Measurements from ENCODE around the gene DNM1.

DNM1 gene

DNA sequence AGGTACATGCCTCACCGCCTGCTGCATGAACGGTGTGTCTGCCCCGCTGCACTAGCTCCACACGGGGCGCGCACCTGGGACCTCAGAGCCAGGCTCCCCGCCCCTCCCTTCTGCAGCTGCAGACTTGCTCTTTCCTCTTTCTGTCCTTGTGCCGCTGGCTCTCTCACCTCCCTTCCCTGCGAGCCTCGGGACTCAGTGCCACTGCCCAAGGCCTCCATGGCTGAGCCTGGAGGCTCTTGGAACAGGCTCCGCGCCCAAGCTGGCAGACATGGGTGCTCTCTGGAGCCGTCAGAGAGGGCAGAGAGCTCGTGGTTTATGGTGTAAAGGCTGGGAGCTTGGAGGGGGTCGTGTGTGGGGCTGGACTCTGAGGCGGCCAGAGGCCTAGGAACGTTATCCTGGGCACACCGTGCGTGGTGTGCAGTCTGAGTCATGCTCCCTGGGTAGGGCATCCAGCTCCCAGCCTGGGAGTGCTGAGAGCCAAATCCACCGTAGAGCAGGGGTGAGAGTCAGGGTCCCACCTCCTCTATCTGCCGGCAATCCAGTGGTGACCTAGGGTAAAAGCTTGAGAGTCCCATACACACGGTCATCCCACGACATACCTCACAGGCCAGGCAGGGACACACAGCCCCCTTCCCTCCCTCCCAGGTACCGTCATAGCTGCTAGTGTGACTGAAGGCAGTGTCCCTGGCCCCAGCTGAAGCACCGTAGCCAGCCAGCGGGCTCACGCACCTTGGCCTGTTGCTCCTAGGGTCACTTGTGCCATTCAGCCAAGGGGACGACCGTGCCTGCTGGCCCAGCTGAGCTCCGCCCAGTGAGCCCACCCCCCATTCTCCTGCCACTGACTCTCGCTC, 50.2 kb downstream of the DNM1 start:
- peaks cover 3% of the 10 kb centered on the region for H3K4me1 ChIP-seq (ENCODE audit: control insufficient read depth, insufficient read depth, low read length)
- H3K27me3 ChIP-seq (ENCODE audit: control insufficient read depth, insufficient read depth, low read length) = no peaks in the 10 kb centered on the region
- no CpG with 5 or more reads among the region's 31 CpGs for WGBS (ENCODE audit: insufficient coverage, insufficient read length)
- no peak overlapping the region for H3K27ac ChIP-seq (ENCODE audit: low read length)
- no peak overlapping the region for H3K4me3 ChIP-seq (ENCODE audit: low read length)
- peaks cover 10% of the 10 kb centered on the region for H3K36me3 ChIP-seq (ENCODE audit: control insufficient read depth, insufficient read depth, low read length)
- no peaks in the 10 kb centered on the region for H3K9me3 ChIP-seq (ENCODE audit: control insufficient read depth, insufficient read depth, low read length)
- no peak for DNase-seq (ENCODE audit: low read depth, low spot score)

DNA sequence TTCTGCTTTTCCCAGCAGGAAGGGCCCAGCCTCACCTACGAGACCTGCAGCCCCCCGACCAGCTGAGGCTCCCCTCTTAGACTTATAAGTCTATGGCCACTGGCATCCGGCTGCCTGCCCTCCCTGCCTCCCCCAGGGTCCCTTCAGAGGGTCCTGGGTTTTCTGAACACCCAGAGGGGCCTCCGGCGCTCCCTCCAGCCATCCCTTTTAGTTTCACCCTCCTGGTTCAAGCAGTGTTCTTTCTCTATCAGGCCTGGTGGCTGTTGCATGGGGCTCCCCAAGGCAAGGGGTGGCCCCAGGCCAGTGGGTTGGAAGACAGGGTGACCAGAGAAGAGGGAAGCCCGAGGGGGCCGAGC, 50.8 kb downstream of the DNM1 start:
- DNase-seq (ENCODE audit: low read depth, low spot score) = no peak
- H3K36me3 ChIP-seq (ENCODE audit: control insufficient read depth, insufficient read depth, low read length) = peaks cover 10% of the 10 kb centered on the region
- WGBS (ENCODE audit: insufficient coverage, insufficient read length) = no CpG with 5 or more reads among the region's 7 CpGs
- no peak overlapping the region for H3K27ac ChIP-seq (ENCODE audit: low read length)
- H3K27me3 ChIP-seq (ENCODE audit: control insufficient read depth, insufficient read depth, low read length) = no peaks in the 10 kb centered on the region
- H3K9me3 ChIP-seq (ENCODE audit: control insufficient read depth, insufficient read depth, low read length) = no peaks in the 10 kb centered on the region
- H3K4me3 ChIP-seq (ENCODE audit: low read length) = no peak overlapping the region
- peaks cover 3% of the 10 kb centered on the region for H3K4me1 ChIP-seq (ENCODE audit: control insufficient read depth, insufficient read depth, low read length)

DNA sequence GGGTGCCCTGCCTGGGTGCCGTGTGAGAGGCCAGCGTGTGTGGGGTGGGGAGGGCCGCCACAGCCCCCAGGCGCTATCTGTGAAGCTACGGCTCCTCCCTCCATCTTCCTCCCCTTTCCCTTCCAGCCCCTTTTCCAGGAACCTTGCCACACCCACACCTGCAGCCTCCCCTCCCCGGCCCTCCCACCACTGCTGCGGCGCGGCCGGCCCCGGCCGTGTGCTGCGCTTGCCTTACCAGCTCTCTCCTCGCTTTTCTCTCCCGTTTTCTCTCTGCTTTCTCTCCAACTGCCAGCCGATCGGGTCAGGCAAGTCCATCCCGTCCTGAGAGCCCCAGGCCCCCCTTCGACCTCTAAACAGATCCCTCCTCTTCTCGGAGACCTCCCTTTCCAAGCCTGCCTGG, 51.2 kb downstream of the DNM1 start:
- no peak overlapping the region for H3K27ac ChIP-seq (ENCODE audit: low read length)
- DNase-seq (ENCODE audit: low read depth, low spot score) = no peak
- no CpG with 5 or more reads among the region's 20 CpGs for WGBS (ENCODE audit: insufficient coverage, insufficient read length)

DNA sequence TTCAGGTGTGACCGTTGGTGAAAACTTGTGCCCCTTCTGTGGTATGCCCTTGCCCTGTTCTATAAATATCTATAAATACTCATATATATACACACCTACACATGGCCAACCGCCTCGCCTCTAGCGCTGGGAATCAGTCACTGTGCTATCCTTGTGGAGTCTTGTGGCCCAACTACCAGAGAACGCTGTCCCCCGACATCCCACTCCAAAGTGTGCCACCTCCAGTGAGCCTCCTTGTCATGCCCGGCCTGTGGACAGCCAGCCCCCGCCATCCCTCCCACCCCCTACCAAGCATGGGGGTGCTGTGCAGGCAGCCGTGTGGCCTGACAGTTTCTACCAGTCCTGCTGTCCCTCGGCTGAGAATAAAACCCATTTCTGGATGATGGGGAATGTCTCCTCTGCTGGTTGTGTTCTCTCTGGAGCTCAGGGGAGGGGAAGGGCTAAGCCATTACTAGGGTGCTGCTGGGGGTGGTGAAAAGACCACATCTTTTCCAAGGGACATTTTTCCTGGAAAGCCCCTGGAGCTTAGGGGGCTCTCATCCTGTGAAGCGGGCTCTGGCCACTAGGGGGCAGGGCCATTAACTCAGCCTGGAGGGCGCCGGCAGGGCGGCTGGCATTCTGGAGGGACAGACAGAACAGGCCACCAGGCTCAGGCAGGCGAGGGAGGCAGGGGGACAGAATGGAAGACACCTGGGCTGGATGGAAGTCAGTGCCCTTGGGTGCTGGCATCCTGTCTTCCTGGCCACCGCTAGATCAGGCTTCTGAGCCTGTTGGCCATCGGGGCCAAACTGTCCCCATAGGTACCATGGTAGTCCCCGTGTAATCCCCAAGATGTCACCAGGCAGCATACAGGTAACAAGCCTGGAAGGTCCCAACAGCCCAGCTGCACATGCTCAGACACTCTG, 51.9 kb downstream of the DNM1 start:
- no peak for DNase-seq (ENCODE audit: low read depth, low spot score)
- Histone ChIP-seq H3K9me3 (ENCODE audit: control insufficient read depth, insufficient read depth, low read length) (no peaks in the 10 kb centered on the region), H3K4me1 (ENCODE audit: control insufficient read depth, insufficient read depth, low read length) (peaks cover 3% of the 10 kb centered on the region), H3K4me3 (ENCODE audit: low read length) (no peak overlapping the region), H3K36me3 (ENCODE audit: control insufficient read depth, insufficient read depth, low read length) (peaks cover 13% of the 10 kb centered on the region), H3K27ac (ENCODE audit: low read length) (no peak overlapping the region), H3K27me3 (ENCODE audit: control insufficient read depth, insufficient read depth, low read length) (no peaks in the 10 kb centered on the region)
- WGBS (ENCODE audit: insufficient coverage, insufficient read length) = no CpG with 5 or more reads among the region's 18 CpGs

More for the DNA sequence above, 51.2 kb downstream of the DNM1 start:
- no peaks in the 10 kb centered on the region for H3K27me3 ChIP-seq (ENCODE audit: control insufficient read depth, insufficient read depth, low read length)
- peaks cover 10% of the 10 kb centered on the region for H3K36me3 ChIP-seq (ENCODE audit: control insufficient read depth, insufficient read depth, low read length)
- peaks cover 3% of the 10 kb centered on the region for H3K4me1 ChIP-seq (ENCODE audit: control insufficient read depth, insufficient read depth, low read length)
- no peaks in the 10 kb centered on the region for H3K9me3 ChIP-seq (ENCODE audit: control insufficient read depth, insufficient read depth, low read length)
- H3K4me3 ChIP-seq (ENCODE audit: low read length) = no peak overlapping the region

DNA sequence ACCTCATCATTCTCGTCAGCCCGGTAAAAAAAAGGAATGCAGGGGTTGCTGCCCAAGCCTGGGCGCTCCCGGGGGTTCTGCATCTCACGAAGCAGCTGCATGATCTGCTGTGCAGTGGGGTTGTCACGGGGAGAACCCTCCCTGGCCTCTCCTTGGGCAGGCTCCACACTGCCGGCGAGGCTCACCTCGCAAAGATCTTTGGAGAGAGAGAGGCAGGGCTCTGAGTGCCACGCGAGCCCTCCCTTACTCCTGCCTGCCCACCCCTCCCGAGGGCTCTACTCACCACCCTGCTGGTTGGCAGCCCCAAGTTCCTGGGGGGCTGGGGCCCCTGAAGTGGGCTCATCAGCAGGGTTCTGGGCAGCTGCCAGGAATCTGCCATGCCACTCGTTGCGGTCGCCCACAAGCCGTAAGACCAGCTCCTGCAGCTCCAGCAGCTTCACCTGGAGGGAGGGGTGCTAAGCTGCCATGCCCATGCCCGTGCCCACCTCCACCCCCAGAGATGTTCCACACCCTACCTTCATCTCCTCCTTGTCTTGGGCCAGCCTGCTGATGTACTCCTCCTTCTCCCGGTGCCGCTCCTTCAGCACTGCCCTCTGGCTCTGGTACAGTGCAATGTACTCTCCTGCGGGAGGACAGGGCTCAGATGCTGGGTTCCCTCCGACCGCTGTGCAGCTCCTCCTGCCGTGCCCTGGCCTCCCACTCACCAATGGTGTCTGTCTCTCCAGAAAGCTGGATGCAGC, 54.1 kb downstream of the DNM1 start:
- Histone ChIP-seq H3K4me1 (ENCODE audit: control insufficient read depth, insufficient read depth, low read length) (no peaks in the 10 kb centered on the region), H3K36me3 (ENCODE audit: control insufficient read depth, insufficient read depth, low read length) (peaks cover 20% of the 10 kb centered on the region), H3K4me3 (ENCODE audit: low read length) (no peak overlapping the region), H3K9me3 (ENCODE audit: control insufficient read depth, insufficient read depth, low read length) (no peaks in the 10 kb centered on the region), H3K27ac (ENCODE audit: low read length) (no peak overlapping the region), H3K27me3 (ENCODE audit: control insufficient read depth, insufficient read depth, low read length) (no peaks in the 10 kb centered on the region)
- DNase-seq (ENCODE audit: low read depth, low spot score) = no peak
- no CpG with 5 or more reads among the region's 23 CpGs for WGBS (ENCODE audit: insufficient coverage, insufficient read length)

DNA sequence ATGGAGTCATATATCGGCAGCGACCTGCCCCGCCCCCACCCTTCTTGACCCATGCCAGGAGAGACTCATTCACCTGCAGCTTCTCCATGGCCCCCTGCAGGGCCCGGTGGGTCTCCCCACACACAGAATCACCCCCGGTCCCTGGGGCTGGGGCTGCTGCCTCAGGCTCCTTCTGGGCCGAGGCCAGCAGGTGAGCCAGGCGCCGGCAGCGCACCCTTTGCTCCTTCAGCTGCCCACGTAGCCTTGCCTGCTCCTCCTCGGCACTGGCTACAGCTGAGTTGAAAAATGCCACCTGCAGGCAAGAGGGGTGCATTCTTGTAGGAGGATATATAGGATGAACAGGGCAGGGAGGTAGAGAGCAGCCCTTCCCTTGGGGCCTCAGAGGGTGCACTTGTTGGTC, 54.7 kb downstream of the DNM1 start:
- WGBS (ENCODE audit: insufficient coverage, insufficient read length) = no CpG with 5 or more reads among the region's 11 CpGs
- Histone ChIP-seq H3K27me3 (ENCODE audit: control insufficient read depth, insufficient read depth, low read length) (no peaks in the 10 kb centered on the region), H3K4me3 (ENCODE audit: low read length) (no peak overlapping the region), H3K27ac (ENCODE audit: low read length) (no peak overlapping the region), H3K9me3 (ENCODE audit: control insufficient read depth, insufficient read depth, low read length) (no peaks in the 10 kb centered on the region), H3K4me1 (ENCODE audit: control insufficient read depth, insufficient read depth, low read length) (no peaks in the 10 kb centered on the region), H3K36me3 (ENCODE audit: control insufficient read depth, insufficient read depth, low read length) (peaks cover 17% of the 10 kb centered on the region)
- no peak for DNase-seq (ENCODE audit: low read depth, low spot score)

DNA sequence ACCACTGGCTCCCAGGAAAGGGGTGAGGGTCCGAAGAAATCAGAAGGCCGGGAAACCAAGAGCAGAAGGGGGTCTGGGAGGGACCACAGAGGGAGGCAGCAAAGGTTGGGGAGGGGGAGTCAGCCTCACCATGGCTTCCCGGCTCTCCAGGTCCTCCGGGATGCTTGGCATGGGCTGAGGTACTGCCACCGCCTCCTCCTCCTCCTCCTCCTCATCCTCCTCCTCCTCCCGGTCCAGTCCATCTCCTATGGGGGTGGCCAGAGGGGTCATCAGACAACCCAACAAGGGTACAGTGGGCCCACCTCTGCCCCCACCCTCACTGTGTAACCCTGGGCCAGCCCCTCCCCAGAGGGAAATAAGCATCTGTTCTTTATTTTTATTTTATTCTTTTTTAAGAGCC, 55.1 kb downstream of the DNM1 start:
- no peaks in the 10 kb centered on the region for H3K27me3 ChIP-seq (ENCODE audit: control insufficient read depth, insufficient read depth, low read length)
- H3K27ac ChIP-seq (ENCODE audit: low read length) = no peak overlapping the region
- no peaks in the 10 kb centered on the region for H3K4me1 ChIP-seq (ENCODE audit: control insufficient read depth, insufficient read depth, low read length)
- H3K4me3 ChIP-seq (ENCODE audit: low read length) = no peak overlapping the region
- no peak for DNase-seq (ENCODE audit: low read depth, low spot score)
- no peaks in the 10 kb centered on the region for H3K9me3 ChIP-seq (ENCODE audit: control insufficient read depth, insufficient read depth, low read length)
- peaks cover 16% of the 10 kb centered on the region for H3K36me3 ChIP-seq (ENCODE audit: control insufficient read depth, insufficient read depth, low read length)
- WGBS (ENCODE audit: insufficient coverage, insufficient read length) = no CpG with 5 or more reads among the region's 6 CpGs

DNA sequence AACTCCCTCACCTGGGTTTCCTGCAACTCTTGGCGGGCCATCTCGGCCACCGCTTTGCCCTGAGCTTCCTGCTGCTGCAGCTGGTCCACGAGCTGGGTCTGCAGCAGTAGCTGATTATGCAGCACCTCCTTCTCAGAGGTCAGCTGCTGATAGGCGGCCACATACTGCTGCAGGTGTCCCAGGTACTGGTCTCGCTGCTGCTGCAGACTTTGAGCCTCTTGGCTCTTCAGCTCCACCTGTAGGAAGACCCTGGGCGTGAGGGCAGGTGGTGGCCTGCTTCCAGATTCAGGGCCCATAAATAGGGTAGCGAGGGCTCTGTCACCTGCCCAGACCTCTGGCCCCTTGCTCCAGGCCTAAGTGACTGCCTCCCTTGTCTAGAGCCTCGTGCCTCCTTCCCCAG, 56.0 kb downstream of the DNM1 start:
- no peak for DNase-seq (ENCODE audit: low read depth, low spot score)
- Histone ChIP-seq H3K4me1 (ENCODE audit: control insufficient read depth, insufficient read depth, low read length) (no peaks in the 10 kb centered on the region), H3K9me3 (ENCODE audit: control insufficient read depth, insufficient read depth, low read length) (no peaks in the 10 kb centered on the region), H3K27me3 (ENCODE audit: control insufficient read depth, insufficient read depth, low read length) (no peaks in the 10 kb centered on the region), H3K27ac (ENCODE audit: low read length) (no peak overlapping the region), H3K4me3 (ENCODE audit: low read length) (no peak overlapping the region), H3K36me3 (ENCODE audit: control insufficient read depth, insufficient read depth, low read length) (peaks cover 16% of the 10 kb centered on the region)
- no CpG with 5 or more reads among the region's 9 CpGs for WGBS (ENCODE audit: insufficient coverage, insufficient read length)

DNA sequence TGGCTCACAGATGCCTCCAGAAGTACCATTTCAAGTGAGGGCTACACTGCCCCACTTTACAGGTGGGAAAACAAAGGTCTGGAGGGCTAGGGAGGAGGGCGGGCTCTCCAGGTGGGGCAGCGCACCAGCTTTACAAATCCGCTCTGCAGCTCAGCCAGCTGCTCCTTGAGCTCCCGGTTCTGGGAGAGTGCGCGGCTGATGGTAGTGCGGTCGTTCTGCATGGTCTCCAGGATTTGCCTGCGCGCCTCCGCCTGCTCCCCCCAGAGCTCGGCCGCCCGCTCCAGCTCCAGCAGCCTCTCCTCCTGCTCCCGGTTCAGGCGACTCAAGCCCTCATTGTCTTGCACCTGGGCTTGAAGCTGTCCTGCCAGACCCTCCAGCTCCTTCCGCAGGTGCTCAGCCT, 57.2 kb downstream of the DNM1 start:
- no peak overlapping the region for H3K4me3 ChIP-seq (ENCODE audit: low read length)
- H3K9me3 ChIP-seq (ENCODE audit: control insufficient read depth, insufficient read depth, low read length) = no peaks in the 10 kb centered on the region
- H3K27me3 ChIP-seq (ENCODE audit: control insufficient read depth, insufficient read depth, low read length) = no peaks in the 10 kb centered on the region
- DNase-seq (ENCODE audit: low read depth, low spot score) = no peak
- H3K27ac ChIP-seq (ENCODE audit: low read length) = no peak overlapping the region
- no peaks in the 10 kb centered on the region for H3K4me1 ChIP-seq (ENCODE audit: control insufficient read depth, insufficient read depth, low read length)
- H3K36me3 ChIP-seq (ENCODE audit: control insufficient read depth, insufficient read depth, low read length) = peaks cover 20% of the 10 kb centered on the region
- WGBS (ENCODE audit: insufficient coverage, insufficient read length) = no CpG with 5 or more reads among the region's 17 CpGs

DNA sequence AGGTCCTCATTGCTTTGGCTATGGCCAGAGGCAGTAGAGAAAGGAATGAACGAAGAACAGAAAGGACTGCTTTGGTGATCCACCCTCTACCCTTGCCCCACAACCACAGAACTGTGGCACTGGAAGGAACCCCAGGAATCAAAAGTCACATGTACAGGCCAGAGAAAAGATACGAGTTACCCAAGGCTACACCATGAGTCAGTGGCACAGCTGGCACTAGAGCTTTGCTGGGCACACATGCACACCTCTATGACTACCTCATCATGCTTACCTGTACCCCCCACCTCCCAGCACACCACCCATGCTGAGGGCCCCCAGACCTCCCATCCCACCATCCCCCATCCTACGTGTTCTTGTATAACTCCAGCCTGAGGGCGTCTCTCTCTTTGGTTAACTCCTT, 59.5 kb downstream of the DNM1 start:
- no peaks in the 10 kb centered on the region for H3K4me1 ChIP-seq (ENCODE audit: control insufficient read depth, insufficient read depth, low read length)
- WGBS (ENCODE audit: insufficient coverage, insufficient read length) = no CpG with 5 or more reads among the region's 4 CpGs

More for the DNA sequence above, 59.5 kb downstream of the DNM1 start:
- Histone ChIP-seq H3K27me3 (ENCODE audit: control insufficient read depth, insufficient read depth, low read length) (no peaks in the 10 kb centered on the region), H3K27ac (ENCODE audit: low read length) (no peak overlapping the region), H3K36me3 (ENCODE audit: control insufficient read depth, insufficient read depth, low read length) (peaks cover 23% of the 10 kb centered on the region), H3K4me3 (ENCODE audit: low read length) (no peak overlapping the region), H3K9me3 (ENCODE audit: control insufficient read depth, insufficient read depth, low read length) (no peaks in the 10 kb centered on the region)
- no peak for DNase-seq (ENCODE audit: low read depth, low spot score)

Measured in iPS DF 6.9 (cell line).